ENCODE measurements around the gene POLE2. TPM values are rescaled to one million over a fixed set of nuclear protein-coding genes. Genes with fewer than 3 reads are reported as not detected.
A peak's percentile ranks its signal among the peaks of the same experiment; 100 is the strongest.

Gene POLE2
- total RNA-seq, 4 donors from 2014 or later, result 1.5 to 3.6 TPM; not detected in 2

DNA sequence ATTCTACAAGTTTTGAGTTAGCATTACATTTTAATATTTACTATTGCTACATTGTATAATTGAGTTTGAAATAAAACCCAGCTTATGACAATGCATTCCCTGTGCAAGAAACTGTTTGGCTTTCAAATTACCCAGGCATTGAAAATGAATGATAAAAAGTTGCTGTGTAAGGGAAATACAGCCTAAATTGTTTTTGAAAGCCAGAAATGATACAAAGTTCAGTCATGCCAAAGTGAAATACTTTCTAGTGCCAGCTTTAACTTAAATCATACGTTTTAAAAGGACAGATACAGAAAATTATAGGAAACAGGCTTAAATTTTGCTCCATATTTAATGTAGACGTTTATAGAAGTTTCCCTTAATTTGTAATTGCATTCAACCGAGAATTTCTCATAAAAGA is 64.6 kb downstream of the POLE2 start:
- H3K9me3 ChIP-seq, result no peaks in the 10 kb centered on the region
- in situ Hi-C loops (cut with MboI; ENCODE audit: low sequenced_read_pairs in 4 of 4), result no loop called here
- H3K27ac ChIP-seq, result no peak overlapping the region
- H3K4me3 ChIP-seq, result no peak overlapping the region
- peaks cover 20 to 34% of the 10 kb centered on the region in 2 donors for H3K4me1 ChIP-seq
- no peaks in the 10 kb centered on the region for H3K27me3 ChIP-seq
- DNase-seq (no peak), ATAC-seq (no peak)
- TF ChIP-seq POLR2A (IDR thresholded peaks at IDR 0.05) (no peak), CTCF (IDR thresholded peaks at IDR 0.05 in 4 of 5, conservative IDR thresholded peaks at IDR 0.05 in 1 of 5) (no peak)
- intact Hi-C loops (cut with DNase I; ENCODE audit: low total_unique reads), result no loop called here
- peaks cover 0 to 14% of the 10 kb centered on the region in 2 donors for H3K36me3 ChIP-seq

DNA sequence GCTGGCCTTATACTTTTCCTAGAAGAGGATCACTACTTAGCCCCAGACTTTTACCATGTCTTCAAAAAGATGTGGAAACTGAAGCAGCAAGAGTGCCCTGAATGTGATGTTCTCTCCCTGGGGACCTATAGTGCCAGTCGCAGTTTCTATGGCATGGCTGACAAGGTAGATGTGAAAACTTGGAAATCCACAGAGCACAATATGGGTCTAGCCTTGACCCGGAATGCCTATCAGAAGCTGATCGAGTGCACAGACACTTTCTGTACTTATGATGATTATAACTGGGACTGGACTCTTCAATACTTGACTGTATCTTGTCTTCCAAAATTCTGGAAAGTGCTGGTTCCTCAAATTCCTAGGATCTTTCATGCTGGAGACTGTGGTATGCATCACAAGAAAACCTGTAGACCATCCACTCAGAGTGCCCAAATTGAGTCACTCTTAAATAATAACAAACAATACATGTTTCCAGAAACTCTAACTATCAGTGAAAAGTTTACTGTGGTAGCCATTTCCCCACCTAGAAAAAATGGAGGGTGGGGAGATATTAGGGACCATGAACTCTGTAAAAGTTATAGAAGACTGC is 65.9 kb downstream of the POLE2 start:
- Histone ChIP-seq H3K27me3 (no peaks in the 10 kb centered on the region), H3K27ac (peak overlapping the region in 1 of 4 donors; percentile 94), H3K9me3 (no peaks in the 10 kb centered on the region), H3K4me3 (peak overlapping the region; percentile 78 to 98 (median 93)), H3K4me1 (peaks cover 20 to 34% of the 10 kb centered on the region in 2 donors), H3K36me3 (peaks cover 0 to 22% of the 10 kb centered on the region in 2 donors)
- in situ Hi-C loops (cut with MboI; ENCODE audit: low sequenced_read_pairs in 4 of 4), result no loop called here
- no peak for ATAC-seq
- TF ChIP-seq POLR2A (IDR thresholded peaks at IDR 0.05), result no peak
- no peak for TF ChIP-seq CTCF (IDR thresholded peaks at IDR 0.05 in 4 of 5, conservative IDR thresholded peaks at IDR 0.05 in 1 of 5)
- intact Hi-C loops (cut with DNase I; ENCODE audit: low total_unique reads), result no loop called here
- no peak for DNase-seq

GRCh38 chr14:49621114-49621881 is 66.7 kb downstream of the POLE2 start:
- peaks cover 20 to 34% of the 10 kb centered on the region in 2 donors for H3K4me1 ChIP-seq
- peak overlapping the region; percentile 94 to 99 (median 96) for H3K27ac ChIP-seq
- H3K27me3 ChIP-seq, result no peaks in the 10 kb centered on the region
- TF ChIP-seq POLR2A (IDR thresholded peaks at IDR 0.05) (no peak), CTCF (IDR thresholded peaks at IDR 0.05 in 4 of 5, conservative IDR thresholded peaks at IDR 0.05 in 1 of 5) (no peak)
- intact Hi-C loops (cut with DNase I; ENCODE audit: low total_unique reads), result no loop called here
- in situ Hi-C loops (cut with MboI; ENCODE audit: low sequenced_read_pairs in 4 of 4), result no loop called here
- no peaks in the 10 kb centered on the region for H3K9me3 ChIP-seq
- peaks cover 0 to 22% of the 10 kb centered on the region in 2 donors for H3K36me3 ChIP-seq
- DNase-seq (peak; percentile 29 to 65), ATAC-seq (peak; percentile 46 to 56)
- H3K4me3 ChIP-seq, result peak overlapping the region; percentile 78 to 98 (median 93)

- DNase-seq (peak; percentile 99), ATAC-seq (peak; percentile 97)
- Histone ChIP-seq H3K4me1 (peaks cover 20 to 34% of the 10 kb centered on the region in 2 donors), H3K36me3 (peaks cover 0 to 16% of the 10 kb centered on the region in 2 donors), H3K27me3 (no peaks in the 10 kb centered on the region), H3K27ac (peak within 1 kb of the TSS; percentile 94 to 99 (median 96)), H3K9me3 (no peaks in the 10 kb centered on the region), H3K4me3 (peak within 1 kb of the TSS; percentile 78 to 98 (median 93))
- TF ChIP-seq POLR2A (IDR thresholded peaks at IDR 0.05), result peak; percentile 96 to 98
- TF ChIP-seq CTCF (IDR thresholded peaks at IDR 0.05 in 4 of 5, conservative IDR thresholded peaks at IDR 0.05 in 1 of 5), result peak; percentile 7 to 53 (median 38)
- intact Hi-C loops (cut with DNase I; ENCODE audit: low total_unique reads), result loop anchor here (1.0 kb wide), 3 partner anchors 14 to 34 kb away; partner anchors contain the start of genes LRR1 and RPS29
- in situ Hi-C loops (cut with MboI; ENCODE audit: low sequenced_read_pairs in 4 of 4), result no loop called here
Observed at GRCh38 chr14:49620182-49621113, 67.6 kb downstream of the POLE2 start, which contains the start of the genes MGAT2 and RPL36AL. TSS of gene MGAT2 (plus strand) at chr14:49620799. CDS start at chr14:49621269, 470 bp downstream. TSS of gene RPL36AL (minus strand) at chr14:49620626. CDS start at chr14:49619104, 1,522 bp downstream.
